ENCODE data around the gene CAMSAP3.

CAMSAP3 gene

DNA sequence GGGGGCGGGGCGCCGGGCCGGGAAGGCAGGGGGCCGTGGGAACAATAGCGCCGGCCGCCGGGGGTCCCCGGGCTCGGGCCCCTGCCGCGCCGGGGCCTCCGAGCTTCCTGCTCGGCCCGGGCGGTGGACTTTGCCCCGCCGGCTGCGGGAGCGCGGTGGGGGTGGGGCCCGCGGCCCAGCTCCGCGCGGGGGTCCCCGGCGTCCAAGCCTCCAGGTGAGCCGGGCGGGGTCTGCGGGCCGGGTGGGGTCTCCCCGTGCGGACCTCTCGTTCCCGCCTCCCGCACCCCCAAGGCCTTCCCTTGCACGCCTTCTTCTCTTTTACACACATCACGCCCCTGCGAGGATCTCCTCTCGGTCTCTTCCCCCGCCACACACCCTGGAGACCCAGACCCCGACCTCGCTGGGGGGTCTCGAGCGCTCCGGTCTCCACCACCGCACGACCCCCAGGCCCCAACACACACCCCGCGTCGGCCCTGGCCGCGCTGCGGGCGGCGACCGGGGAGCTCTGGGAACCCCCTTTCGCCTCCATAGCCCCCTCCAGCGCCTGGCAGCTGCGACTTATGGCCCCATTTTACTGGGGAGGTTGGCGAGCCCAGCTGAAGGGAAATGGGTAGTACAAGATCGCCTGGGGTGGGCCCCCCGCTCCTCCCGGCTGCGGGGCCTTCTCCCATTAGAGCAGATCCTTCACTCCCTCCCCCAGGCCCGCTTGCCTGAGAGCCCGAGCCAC is 711 bp downstream of the CAMSAP3 start:
- H3K4me3 ChIP-seq (replicated peaks; ENCODE audit: low read depth, low read length) = no peak overlapping the region
- DNase-seq (ENCODE audit: extremely low read depth, low read depth) = no peak
- TF ChIP-seq, protein P1, sequence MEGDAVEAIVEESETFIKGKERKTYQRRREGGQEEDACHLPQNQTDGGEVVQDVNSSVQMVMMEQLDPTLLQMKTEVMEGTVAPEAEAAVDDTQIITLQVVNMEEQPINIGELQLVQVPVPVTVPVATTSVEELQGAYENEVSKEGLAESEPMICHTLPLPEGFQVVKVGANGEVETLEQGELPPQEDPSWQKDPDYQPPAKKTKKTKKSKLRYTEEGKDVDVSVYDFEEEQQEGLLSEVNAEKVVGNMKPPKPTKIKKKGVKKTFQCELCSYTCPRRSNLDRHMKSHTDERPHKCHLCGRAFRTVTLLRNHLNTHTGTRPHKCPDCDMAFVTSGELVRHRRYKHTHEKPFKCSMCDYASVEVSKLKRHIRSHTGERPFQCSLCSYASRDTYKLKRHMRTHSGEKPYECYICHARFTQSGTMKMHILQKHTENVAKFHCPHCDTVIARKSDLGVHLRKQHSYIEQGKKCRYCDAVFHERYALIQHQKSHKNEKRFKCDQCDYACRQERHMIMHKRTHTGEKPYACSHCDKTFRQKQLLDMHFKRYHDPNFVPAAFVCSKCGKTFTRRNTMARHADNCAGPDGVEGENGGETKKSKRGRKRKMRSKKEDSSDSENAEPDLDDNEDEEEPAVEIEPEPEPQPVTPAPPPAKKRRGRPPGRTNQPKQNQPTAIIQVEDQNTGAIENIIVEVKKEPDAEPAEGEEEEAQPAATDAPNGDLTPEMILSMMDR (IDR thresholded peaks at IDR 0.05; ENCODE audit: low read depth, low read length, missing control alignments) = no peak

DNA sequence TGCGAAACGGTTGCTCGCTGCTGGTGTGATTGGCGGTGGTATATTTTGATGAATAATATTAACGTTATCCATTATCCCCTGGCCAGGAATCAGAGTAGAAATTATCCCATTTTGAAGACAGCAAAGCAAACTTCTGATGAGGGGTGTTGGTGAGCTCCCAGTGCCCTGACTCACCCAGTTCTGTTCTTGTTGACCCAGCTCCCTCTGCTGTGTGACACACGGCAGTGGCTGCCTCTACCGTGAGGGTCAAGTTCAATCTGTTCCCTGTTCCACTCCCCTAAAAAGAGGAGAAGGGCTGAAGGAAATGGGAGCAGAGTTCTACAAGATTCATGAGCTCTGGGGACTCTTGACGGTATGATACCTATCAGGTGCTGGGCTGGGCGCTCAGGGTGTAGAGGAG is 2.0 kb downstream of the CAMSAP3 start:
- no peak for DNase-seq (ENCODE audit: extremely low read depth, low read depth)
- H3K4me3 ChIP-seq (replicated peaks; ENCODE audit: low read depth, low read length) = no peak overlapping the region
- TF ChIP-seq, protein P1 (IDR thresholded peaks at IDR 0.05; ENCODE audit: low read depth, low read length, missing control alignments) = no peak

DNA sequence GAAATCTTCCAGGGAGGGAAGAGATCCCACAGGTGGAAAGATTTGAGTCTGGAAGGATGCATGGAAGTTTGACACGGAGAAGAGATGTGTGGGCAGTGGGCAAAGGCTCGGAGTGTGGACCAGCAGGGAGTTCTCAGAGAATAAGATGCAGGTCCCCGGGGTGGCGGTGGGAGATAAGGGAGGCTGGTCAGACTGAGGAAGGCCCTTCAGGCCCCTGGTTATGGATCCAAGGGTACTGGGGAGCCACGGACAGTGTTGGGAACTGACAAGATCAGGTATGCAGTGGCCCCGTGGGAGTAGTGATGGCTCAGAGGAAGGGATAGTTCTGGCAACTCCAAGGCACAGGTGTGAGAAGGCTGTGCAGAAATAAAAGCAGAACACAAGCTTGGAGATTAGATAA is 2.5 kb downstream of the CAMSAP3 start:
- TF ChIP-seq, protein P1 (IDR thresholded peaks at IDR 0.05; ENCODE audit: low read depth, low read length, missing control alignments) = no peak
- H3K4me3 ChIP-seq (replicated peaks; ENCODE audit: low read depth, low read length) = no peak overlapping the region
- DNase-seq (ENCODE audit: extremely low read depth, low read depth) = no peak

DNA sequence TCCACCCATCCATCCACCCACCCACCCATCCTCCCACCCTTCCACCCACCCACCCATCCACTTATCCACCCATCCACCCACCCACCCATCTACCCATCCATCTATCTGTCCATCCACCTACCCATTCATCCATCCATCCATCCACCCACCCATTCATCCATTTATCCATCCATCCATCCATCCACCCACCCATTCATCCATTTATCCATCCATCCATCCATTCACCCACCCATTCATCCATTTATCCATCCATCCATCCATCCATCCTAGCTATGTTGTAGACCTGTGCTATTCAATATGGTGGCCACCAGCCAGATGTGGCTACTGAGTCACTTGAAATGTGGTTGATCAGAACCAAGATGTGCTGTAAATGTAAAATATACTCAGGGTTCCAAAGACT is 5.1 kb downstream of the CAMSAP3 start:
- H3K4me3 ChIP-seq (replicated peaks; ENCODE audit: low read depth, low read length) = no peak overlapping the region
- DNase-seq (ENCODE audit: extremely low read depth, low read depth) = no peak
- TF ChIP-seq, protein P1 (IDR thresholded peaks at IDR 0.05; ENCODE audit: low read depth, low read length, missing control alignments) = no peak

DNA sequence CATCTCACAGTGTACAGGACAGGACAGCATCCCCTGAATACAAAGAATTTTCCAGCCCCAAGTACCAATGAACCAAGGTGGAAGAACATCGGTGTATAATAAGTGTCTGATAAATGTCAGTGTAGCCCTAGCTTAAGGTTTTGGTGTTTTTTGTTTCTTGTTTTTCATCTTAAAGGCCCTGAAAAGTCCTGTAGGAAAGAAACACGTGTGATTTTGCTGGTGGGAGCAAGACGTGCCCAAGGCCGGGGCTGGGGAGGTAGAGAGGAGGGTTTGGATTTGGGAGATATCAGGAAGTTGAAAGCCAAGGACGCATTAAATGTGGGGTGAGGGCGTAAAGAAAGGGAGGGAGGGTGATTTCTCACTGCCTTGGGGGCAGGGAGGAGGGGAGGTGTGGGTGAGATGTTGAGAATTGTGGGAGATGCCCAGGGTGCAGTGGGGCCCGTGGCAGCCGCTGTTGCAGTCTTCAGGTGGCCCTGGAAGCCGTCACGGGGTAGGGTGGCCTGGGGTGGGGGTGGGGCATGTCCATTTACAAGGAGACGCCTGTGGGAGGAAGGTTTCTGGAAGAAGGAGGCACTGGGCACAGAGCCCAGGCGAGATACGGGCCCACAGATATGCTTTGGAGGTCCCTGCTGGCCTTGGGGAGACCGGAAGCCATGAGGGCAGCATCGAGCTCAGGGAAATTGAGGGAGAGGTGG is 6.7 kb downstream of the CAMSAP3 start:
- TF ChIP-seq, protein P1 (IDR thresholded peaks at IDR 0.05; ENCODE audit: low read depth, low read length, missing control alignments) = no peak
- DNase-seq (ENCODE audit: extremely low read depth, low read depth) = no peak
- no peak overlapping the region for H3K4me3 ChIP-seq (replicated peaks; ENCODE audit: low read depth, low read length)

DNA sequence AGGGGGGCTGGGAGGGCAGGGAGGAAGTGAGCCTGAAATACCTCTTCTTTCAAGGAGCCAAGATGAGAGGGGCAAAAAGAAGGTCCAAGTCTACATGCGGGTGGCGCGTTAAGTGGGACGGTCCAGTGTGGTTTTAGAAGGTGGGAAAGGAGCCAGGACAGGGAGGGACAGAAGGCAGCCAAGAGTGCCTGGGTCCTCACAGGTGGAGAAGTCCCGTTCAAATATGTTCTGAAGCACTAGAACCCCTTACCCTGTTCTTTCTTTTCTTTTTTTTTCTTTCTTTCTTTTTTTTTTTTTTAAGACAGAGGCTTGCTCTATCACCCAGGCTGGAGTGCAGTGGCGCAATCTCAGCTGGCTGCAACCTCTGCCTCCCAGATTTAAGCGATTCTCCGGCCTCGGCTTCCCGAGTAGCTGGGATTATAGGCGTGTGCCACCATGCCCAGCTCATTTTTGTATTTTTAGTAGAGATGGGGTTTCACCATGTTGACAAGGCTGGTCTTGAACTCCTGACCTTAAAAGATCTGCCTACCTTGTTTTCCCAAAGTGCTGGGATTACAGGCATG is 7.4 kb downstream of the CAMSAP3 start:
- TF ChIP-seq, protein P1 (IDR thresholded peaks at IDR 0.05; ENCODE audit: low read depth, low read length, missing control alignments) = no peak
- H3K4me3 ChIP-seq (replicated peaks; ENCODE audit: low read depth, low read length) = no peak overlapping the region
- no peak for DNase-seq (ENCODE audit: extremely low read depth, low read depth)

Measured in HFF-Myc (cell line).